Astrocyte of the hippocampus (primary cell): Measurements from ENCODE around the gene TAOK1.

Source experiments
- DNase-seq: peaks from one replicate; pipeline ENCODE4 v3.0.0; 2011; ENCODE audit warnings: low read depth, low spot score

TAOK1 gene

GRCh38 chr17:29583324-29584248 is 193.4 kb downstream of the TAOK1 start:
- no peak for DNase-seq

- DNase-seq: no peak
Observed at GRCh38 chr17:29584452-29585079, 194.4 kb downstream of the TAOK1 start.

- DNase-seq: no peak
Observed at GRCh38 chr17:29585080-29585751, 195.1 kb downstream of the TAOK1 start.

GRCh38 chr17:29586676-29587469 is 196.7 kb downstream of the TAOK1 start:
- DNase-seq: no peak

GRCh38 chr17:29587591-29587990 is 197.4 kb downstream of the TAOK1 start:
- DNase-seq: no peak

GRCh38 chr17:29588017-29588561 is 197.9 kb downstream of the TAOK1 start:
- DNase-seq: no peak

- DNase-seq: peak; percentile 61
Observed at GRCh38 chr17:29588562-29589411, 198.6 kb downstream of the TAOK1 start.

- peak; percentile 96 for DNase-seq
Observed at GRCh38 chr17:29589524-29590410, 199.6 kb downstream of the TAOK1 start, which contains the start of gene GIT1. Gene GIT1, minus strand, starts transcription at chr17:29589648. Its CDS starts 270 bp downstream, at chr17:29589378.

- DNase-seq: peak; percentile 68
Observed at GRCh38 chr17:29590411-29591145, 200.4 kb downstream of the TAOK1 start.

GRCh38 chr17:29591146-29591736 is 201.1 kb downstream of the TAOK1 start:
- DNase-seq: peak; percentile 81

- DNase-seq: peak; percentile 97
Observed at GRCh38 chr17:29591737-29592608, 201.8 kb downstream of the TAOK1 start.

- DNase-seq: peak; percentile 64
Observed at GRCh38 chr17:29592850-29593551, 202.8 kb downstream of the TAOK1 start, which contains the start of gene ANKRD13B. Gene ANKRD13B, plus strand, starts transcription at chr17:29593132. Its CDS starts 490 bp downstream, at chr17:29593622.

GRCh38 chr17:29593591-29594518 is 203.7 kb downstream of the TAOK1 start:
- DNase-seq: peak; percentile 66

- no peak for DNase-seq
Observed at GRCh38 chr17:29594519-29595090, 204.4 kb downstream of the TAOK1 start.
